Left ventricle myocardium inferior (tissue), 1 donor: ENCODE results near the gene PTPRC. TPM values are rescaled to one million over a fixed set of nuclear protein-coding genes. Genes with fewer than 3 reads are reported as not detected.

ENCODE experiments used
- DNase-seq: peaks from one replicate; pipeline ENCODE4 v3.0.0-alpha.2; 2020
- H3K27ac ChIP-seq: fragments of 200-600 bp; replicated peaks from 2 replicates; pipeline ENCODE4 v1.8.0; 2021
- H3K27me3 ChIP-seq: fragments of 200-600 bp; 2 replicates; pipeline ENCODE4 v1.8.0; 2021; ENCODE audit warnings: low read depth
- H3K36me3 ChIP-seq: fragments of 200-600 bp; 2 replicates; pipeline ENCODE4 v1.8.0; 2021
- H3K4me1 ChIP-seq: fragments of 200-600 bp; 2 replicates; pipeline ENCODE4 v1.8.0; 2021
- H3K4me3 ChIP-seq: fragments of 200-600 bp; 2 replicates; pipeline ENCODE4 v1.8.0; 2021; ENCODE audit warnings: mild to moderate bottlenecking, moderate library complexity
- H3K9me3 ChIP-seq: fragments of 200-600 bp; replicated peaks from 2 replicates; pipeline ENCODE4 v1.8.0; 2021
- CTCF ChIP-seq: fragments of 200-600 bp; IDR thresholded peaks from 2 replicates; pipeline ENCODE4 v1.8.0; 2021; ENCODE audit warnings: antibody characterized with exemption, mild to moderate bottlenecking, borderline replicate concordance
- intact Hi-C: fragments of 100-400 bp; cut with micrococcal nuclease; formaldehyde crosslinking; loops from one replicate; pipeline ENCODE4 v1.11.0; 2022
- long read RNA-seq: library from polyadenylated mRNA; unstranded; transcript quantifications from one replicate; pipeline ENCODE4 v2.0.0, GENCODE V29; 2021
- total RNA-seq: library from RNA; stranded (reverse); fragmentation: NEBNext Ultra II Directional; extraction: Animal tissue kit (Norgen Biotek cat#: 25700); gene quantifications from one replicate; pipeline ENCODE4 v1.2.1, GENCODE V29; 2021
- donor health status: DM: no; HTN: yes; CAD: no; lungs with severe emphysema.

PTPRC gene
- 7.5 TPM for total RNA-seq
- long read RNA-seq, partial matches to known transcripts = 0 of 3 reads
- long read RNA-seq, other reads (novel, unspliced or antisense) = 3 of 3 reads

- peak within 1 kb of the TSS; percentile 32 for H3K4me3 ChIP-seq
- H3K27me3 ChIP-seq = no peaks in the 10 kb centered on the region
- intact Hi-C loops = no loop called here
- H3K9me3 ChIP-seq = no peaks in the 10 kb centered on the region
- H3K36me3 ChIP-seq = no peaks in the 10 kb centered on the region
- no peak for TF ChIP-seq CTCF
- peak within 1 kb of the TSS; percentile 29 for H3K27ac ChIP-seq
- no peaks in the 10 kb centered on the region for H3K4me1 ChIP-seq
- no peak for DNase-seq
Observed at GRCh38 chr1:198638894-198639635, at the start of gene PTPRC. Gene PTPRC, plus strand, starts transcription at chr1:198639040. Its CDS starts 229 bp downstream, at chr1:198639269.

DNA sequence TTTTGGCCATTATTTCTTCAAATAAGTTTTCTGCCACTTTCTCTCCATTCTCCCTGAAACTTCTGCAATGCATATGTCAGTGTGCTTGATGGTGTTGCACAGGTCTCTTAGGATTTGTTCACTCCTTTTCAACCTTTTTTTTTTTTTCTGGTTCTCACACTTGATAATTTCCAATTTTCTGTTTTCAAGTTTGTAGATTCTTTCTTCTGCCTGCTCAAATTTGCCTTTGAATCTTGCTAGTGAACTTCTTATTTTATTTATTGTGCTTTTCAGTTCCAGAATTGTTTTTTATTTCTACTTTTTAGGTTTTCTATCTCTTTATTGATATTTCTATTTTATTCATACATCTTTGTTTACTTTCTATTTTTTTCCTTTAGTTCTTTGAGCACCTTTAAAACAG, 48.4 kb upstream of the PTPRC start:
- Histone ChIP-seq H3K27me3 (no peaks in the 10 kb centered on the region), H3K4me1 (no peaks in the 10 kb centered on the region), H3K27ac (no peak overlapping the region), H3K9me3 (peaks cover 44% of the 10 kb centered on the region), H3K36me3 (no peaks in the 10 kb centered on the region), H3K4me3 (no peak overlapping the region)
- no peak for TF ChIP-seq CTCF
- intact Hi-C loops = no loop called here
- no peak for DNase-seq

GRCh38 chr1:198595765-198596164, 43.1 kb upstream of the PTPRC start:
- intact Hi-C loops = no loop called here
- Histone ChIP-seq H3K4me1 (no peaks in the 10 kb centered on the region), H3K36me3 (no peaks in the 10 kb centered on the region), H3K9me3 (peaks cover 7% of the 10 kb centered on the region), H3K27ac (no peak overlapping the region), H3K4me3 (no peak overlapping the region), H3K27me3 (no peaks in the 10 kb centered on the region)
- DNase-seq = no peak
- no peak for TF ChIP-seq CTCF

DNA sequence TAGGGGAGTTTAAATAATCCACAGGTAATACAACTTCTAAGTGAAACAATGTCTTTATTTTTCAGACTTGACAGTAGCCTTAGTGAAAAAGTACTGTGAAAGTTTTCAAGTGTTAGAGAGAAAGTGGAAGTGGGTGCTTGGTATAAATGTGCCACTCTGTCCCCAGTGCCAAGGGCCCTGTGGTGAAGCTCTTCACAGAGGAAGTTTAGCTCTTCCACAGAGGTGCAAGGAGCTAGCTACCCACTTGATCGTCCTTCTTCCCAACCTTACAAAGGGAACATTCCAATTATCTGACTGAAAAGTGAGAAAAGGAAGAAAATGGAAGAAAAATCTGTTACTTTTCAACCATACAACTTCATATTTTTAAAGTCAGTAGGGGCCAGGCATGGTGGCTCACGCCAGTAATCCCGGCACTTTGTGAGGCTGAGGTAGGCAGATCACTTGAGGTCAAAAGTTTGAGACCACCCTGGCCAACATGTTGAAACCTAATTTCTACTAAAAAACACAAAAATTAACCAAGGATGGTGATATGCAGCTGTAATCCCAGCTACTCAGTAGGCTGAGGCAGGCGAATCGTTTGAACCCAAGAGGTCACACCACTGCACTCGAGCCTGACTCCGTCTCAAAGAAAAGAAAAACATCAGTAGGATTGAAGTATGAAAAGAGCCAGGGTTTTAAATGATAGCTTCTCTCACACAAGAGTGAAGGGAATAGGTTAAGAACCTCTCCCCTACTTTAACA, 41.0 kb upstream of the PTPRC start:
- H3K4me3 ChIP-seq = no peak overlapping the region
- TF ChIP-seq CTCF = no peak

DNA sequence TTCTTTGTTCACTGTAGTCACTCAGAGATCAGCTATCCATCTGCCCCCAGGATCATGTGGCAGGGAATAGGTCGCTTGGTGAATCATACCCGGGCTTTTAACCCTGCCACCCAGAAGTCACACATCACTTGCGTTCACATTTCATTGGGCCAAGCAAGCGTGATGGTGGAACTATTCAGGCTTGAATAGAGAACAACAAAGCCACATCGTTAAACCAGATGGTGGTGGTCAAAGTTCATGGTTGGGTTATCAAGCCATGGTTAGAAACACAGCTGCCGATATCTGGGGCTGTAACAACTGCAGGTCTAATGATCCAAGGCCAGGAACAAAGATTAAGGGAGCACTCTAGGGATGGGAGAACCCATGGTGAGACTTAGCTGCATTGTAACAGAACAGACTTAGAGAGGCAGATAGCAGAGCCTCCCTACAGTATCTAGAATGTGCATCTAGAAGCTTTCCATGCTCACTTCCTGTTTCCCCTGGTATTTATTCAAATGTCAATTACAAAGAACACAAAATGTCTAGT, 40.0 kb upstream of the PTPRC start:
- Histone ChIP-seq H3K4me1 (no peaks in the 10 kb centered on the region), H3K27ac (no peak overlapping the region), H3K4me3 (no peak overlapping the region), H3K27me3 (no peaks in the 10 kb centered on the region), H3K36me3 (no peaks in the 10 kb centered on the region), H3K9me3 (peaks cover 2% of the 10 kb centered on the region)
- DNase-seq = no peak
- intact Hi-C loops = no loop called here
- no peak for TF ChIP-seq CTCF

More for the DNA sequence above, 41.0 kb upstream of the PTPRC start:
- Histone ChIP-seq H3K27me3 (no peaks in the 10 kb centered on the region), H3K36me3 (no peaks in the 10 kb centered on the region), H3K27ac (no peak overlapping the region), H3K9me3 (peaks cover 2% of the 10 kb centered on the region), H3K4me1 (no peaks in the 10 kb centered on the region)
- intact Hi-C loops = no loop called here
- DNase-seq = no peak
